ENCODE results near the gene CTSZ.

DNA sequence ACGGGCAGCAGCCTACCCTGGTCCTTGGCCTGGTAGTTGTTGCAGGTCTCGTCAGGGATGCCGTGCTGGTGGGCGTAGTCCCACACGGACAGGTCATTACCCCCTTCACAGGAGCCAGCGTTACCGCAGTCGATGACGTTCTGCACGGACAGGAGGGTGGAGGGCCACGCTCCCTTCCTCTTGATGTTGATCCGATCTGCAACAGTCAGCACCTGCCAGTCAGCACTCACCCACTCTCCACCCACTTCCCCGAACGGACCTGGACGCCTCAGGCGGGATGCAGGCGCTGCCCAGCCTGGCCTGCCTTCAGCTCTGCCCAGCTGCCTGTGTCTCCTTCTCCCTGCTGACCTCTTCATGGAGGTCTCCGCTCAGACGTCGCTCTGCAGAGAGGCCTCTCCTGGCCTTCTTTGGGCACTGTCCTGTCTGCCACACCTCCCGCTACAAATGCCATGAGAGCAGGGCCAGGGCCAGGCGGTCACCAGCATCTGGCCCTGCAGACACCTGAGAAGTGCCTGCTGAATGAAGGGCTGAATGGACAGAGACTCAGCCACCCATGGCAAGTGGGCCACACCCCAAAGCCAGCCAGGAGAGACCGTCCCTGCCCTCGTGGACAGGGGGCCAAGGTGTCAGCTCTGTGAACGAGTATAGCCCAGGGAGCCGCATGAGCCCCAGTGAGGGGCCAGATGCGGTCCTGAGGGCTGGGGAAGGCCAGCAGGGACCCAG lies 5.4 kb downstream of the CTSZ start:
- TF ChIP-seq EZH2 (IDR thresholded peaks at IDR 0.05; ENCODE audit: low read depth, low read length, severe bottlenecking) (no peak), EP300 (IDR thresholded peaks at IDR 0.05; ENCODE audit: borderline replicate concordance in 1 of 2, low read depth in 2 of 2, low read length in 2 of 2) (no peak), SUZ12 (IDR thresholded peaks at IDR 0.05; ENCODE audit: low read length) (no peak), POLR2AphosphoS5 (IDR thresholded peaks at IDR 0.05; ENCODE audit: low read depth, low read length) (no peak), YY1 (IDR thresholded peaks at IDR 0.05; ENCODE audit: low read depth, low read length) (no peak), POLR2A (IDR thresholded peaks at IDR 0.05; ENCODE audit: control extremely low read depth in 1 of 2, low read depth in 2 of 2, low read length in 2 of 2) (no peak), MAFK (IDR thresholded peaks at IDR 0.05; ENCODE audit: low read depth, low read length) (no peak), PHF8 (conservative IDR thresholded peaks at IDR 0.05; ENCODE audit: low read depth, low read length) (no peak), BACH1 (IDR thresholded peaks at IDR 0.05; ENCODE audit: low read length) (no peak), CHD2 (IDR thresholded peaks at IDR 0.05; ENCODE audit: low read length) (no peak), SRF (IDR thresholded peaks at IDR 0.05; ENCODE audit: low read depth, low read length) (no peak), HDAC6 (IDR thresholded peaks at IDR 0.05; ENCODE audit: low read depth, low read length) (no peak)
- TF ChIP-seq, protein P1, sequence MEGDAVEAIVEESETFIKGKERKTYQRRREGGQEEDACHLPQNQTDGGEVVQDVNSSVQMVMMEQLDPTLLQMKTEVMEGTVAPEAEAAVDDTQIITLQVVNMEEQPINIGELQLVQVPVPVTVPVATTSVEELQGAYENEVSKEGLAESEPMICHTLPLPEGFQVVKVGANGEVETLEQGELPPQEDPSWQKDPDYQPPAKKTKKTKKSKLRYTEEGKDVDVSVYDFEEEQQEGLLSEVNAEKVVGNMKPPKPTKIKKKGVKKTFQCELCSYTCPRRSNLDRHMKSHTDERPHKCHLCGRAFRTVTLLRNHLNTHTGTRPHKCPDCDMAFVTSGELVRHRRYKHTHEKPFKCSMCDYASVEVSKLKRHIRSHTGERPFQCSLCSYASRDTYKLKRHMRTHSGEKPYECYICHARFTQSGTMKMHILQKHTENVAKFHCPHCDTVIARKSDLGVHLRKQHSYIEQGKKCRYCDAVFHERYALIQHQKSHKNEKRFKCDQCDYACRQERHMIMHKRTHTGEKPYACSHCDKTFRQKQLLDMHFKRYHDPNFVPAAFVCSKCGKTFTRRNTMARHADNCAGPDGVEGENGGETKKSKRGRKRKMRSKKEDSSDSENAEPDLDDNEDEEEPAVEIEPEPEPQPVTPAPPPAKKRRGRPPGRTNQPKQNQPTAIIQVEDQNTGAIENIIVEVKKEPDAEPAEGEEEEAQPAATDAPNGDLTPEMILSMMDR (IDR thresholded peaks at IDR 0.05; ENCODE audit: control extremely low read depth in 1 of 3, insufficient read depth in 1 of 3, low read depth in 1 of 3, low read length in 3 of 3): no peak

Data from H1 (cell line).